ENCODE data around the gene TEX38. TPM values are rescaled to one million over a fixed set of nuclear protein-coding genes. Genes with fewer than 3 reads are reported as not detected.
A peak's percentile ranks its signal among the peaks of the same experiment; 100 is the strongest.
"Not testable (repeated sequence)": the region's sequence is repeated elsewhere in the genome, so short reads cannot be mapped to it uniquely, and the experiment has no call there.

The TEX38 gene
- total RNA-seq, 2 donors from 2014 or later: not detected

- DNase-seq (ENCODE audit: low spot score): no peak
- intact Hi-C loops (cut with DNase I): no loop called here
Observed at GRCh38 chr1:46681333-46682034, 9.8 kb downstream of the TEX38 start.

- intact Hi-C loops (cut with DNase I): no loop called here
- no peak for DNase-seq (ENCODE audit: low spot score)
Observed at GRCh38 chr1:46682064-46682463, 10.4 kb downstream of the TEX38 start.

GRCh38 chr1:46684670-46685069, 13.0 kb downstream of the TEX38 start:
- no peak for DNase-seq (ENCODE audit: low spot score)
- intact Hi-C loops (cut with DNase I): no loop called here

GRCh38 chr1:46686255-46686654, 14.6 kb downstream of the TEX38 start:
- intact Hi-C loops (cut with DNase I): no loop called here
- no peak for DNase-seq (ENCODE audit: low spot score)

GRCh38 chr1:46687093-46687659, 15.5 kb downstream of the TEX38 start:
- intact Hi-C loops (cut with DNase I): no loop called here
- peak; percentile 88 for DNase-seq (ENCODE audit: low spot score)

GRCh38 chr1:46687921-46688509, 16.4 kb downstream of the TEX38 start:
- no peak for DNase-seq (ENCODE audit: low spot score)
- intact Hi-C loops (cut with DNase I): no loop called here

- intact Hi-C loops (cut with DNase I): no loop called here
- no peak for DNase-seq (ENCODE audit: low spot score)
Observed at GRCh38 chr1:46689356-46689755, 17.7 kb downstream of the TEX38 start.

GRCh38 chr1:46689897-46690296, 18.2 kb downstream of the TEX38 start:
- no peak for DNase-seq (ENCODE audit: low spot score)
- intact Hi-C loops (cut with DNase I): loop anchor here in 1 of 2 donors (10.0 kb wide), 1 partner anchor 1175 kb away; no protein-coding TSS in a partner anchor

- DNase-seq (ENCODE audit: low spot score): no peak
- intact Hi-C loops (cut with DNase I): loop anchor here in 1 of 2 donors (10.0 kb wide), 1 partner anchor 1176 kb away; no protein-coding TSS in a partner anchor
Observed at GRCh38 chr1:46690931-46691421, 19.3 kb downstream of the TEX38 start.

GRCh38 chr1:46691997-46692790, 20.5 kb downstream of the TEX38 start:
- no peak for DNase-seq (ENCODE audit: low spot score)
- intact Hi-C loops (cut with DNase I): loop anchor here in 1 of 2 donors (10.0 kb wide), 1 partner anchor 1177 kb away; no protein-coding TSS in a partner anchor

GRCh38 chr1:46692811-46693770, 21.4 kb downstream of the TEX38 start:
- no peak for DNase-seq (ENCODE audit: low spot score)
- intact Hi-C loops (cut with DNase I): loop anchor here in 1 of 2 donors (10.0 kb wide), 1 partner anchor 1178 kb away; no protein-coding TSS in a partner anchor

GRCh38 chr1:46694676-46695075, 23.0 kb downstream of the TEX38 start:
- not testable (repeated sequence) for DNase-seq (ENCODE audit: low spot score)
- intact Hi-C loops (cut with DNase I): loop anchor here in 1 of 2 donors (10.0 kb wide), 1 partner anchor 1180 kb away; no protein-coding TSS in a partner anchor

- intact Hi-C loops (cut with DNase I): loop anchor here in 1 of 2 donors (10.0 kb wide), 1 partner anchor 1182 kb away; no protein-coding TSS in a partner anchor
- DNase-seq (ENCODE audit: low spot score): no peak
Observed at GRCh38 chr1:46697053-46697452, 25.4 kb downstream of the TEX38 start.

- DNase-seq (ENCODE audit: low spot score): no peak
- intact Hi-C loops (cut with DNase I): loop anchor here in 1 of 2 donors (10.0 kb wide), 1 partner anchor 1185 kb away; no protein-coding TSS in a partner anchor
Observed at GRCh38 chr1:46699666-46700065, 28.0 kb downstream of the TEX38 start.

GRCh38 chr1:46703927-46704641, 32.4 kb downstream of the TEX38 start:
- intact Hi-C loops (cut with DNase I): no loop called here
- DNase-seq (ENCODE audit: low spot score): no peak

- intact Hi-C loops (cut with DNase I): no loop called here
- DNase-seq (ENCODE audit: low spot score): no peak
Observed at GRCh38 chr1:46705408-46705807, 33.8 kb downstream of the TEX38 start.

- intact Hi-C loops (cut with DNase I): no loop called here
- DNase-seq (ENCODE audit: low spot score): no peak
Observed at GRCh38 chr1:46708121-46708520, 36.5 kb downstream of the TEX38 start.

Measured in posterior vena cava (tissue), 2 donors.